Endodermal cell (in vitro differentiated cells): ENCODE data around the gene RTL1. TPM values are rescaled to one million over a fixed set of nuclear protein-coding genes. Genes with fewer than 3 reads are reported as not detected.

Source experiments
- DNase-seq: peaks from one replicate; pipeline ENCODE4 v3.0.0-alpha.2; 2017
- H3K27ac ChIP-seq: 2 replicates; pipeline ENCODE4 v1.5.1; 2013; ENCODE audit warnings: mild to moderate bottlenecking, low read depth, low read length, moderate library complexity
- H3K27me3 ChIP-seq: 2 replicates; pipeline ENCODE4 v1.6.1; 2013; ENCODE audit warnings: mild to moderate bottlenecking, low read length, moderate library complexity; ENCODE audit not compliant: insufficient read depth, control insufficient read depth, poor library complexity, severe bottlenecking
- H3K36me3 ChIP-seq: 2 replicates; pipeline ENCODE4 v1.7.0; 2013; ENCODE audit warnings: mild to moderate bottlenecking, low read length, moderate library complexity; ENCODE audit not compliant: control insufficient read depth, insufficient read depth
- H3K4me1 ChIP-seq: one replicate; pipeline ENCODE4 v1.7.0; 2013; ENCODE audit warnings: low read length; ENCODE audit not compliant: control insufficient read depth, insufficient read depth
- H3K4me3 ChIP-seq: 2 replicates; pipeline ENCODE4 v1.5.1; 2013; ENCODE audit warnings: mild to moderate bottlenecking, low read length, moderate library complexity
- H3K9ac ChIP-seq: 2 replicates; pipeline ENCODE4 v1.6.1; 2013; ENCODE audit warnings: mild to moderate bottlenecking, low read length, moderate library complexity; ENCODE audit not compliant: poor library complexity, severe bottlenecking; ENCODE audit errors: extremely low read depth
- H3K9me3 ChIP-seq: 2 replicates; pipeline ENCODE4 v1.6.1; 2013; ENCODE audit warnings: mild to moderate bottlenecking, low read length, moderate library complexity; ENCODE audit not compliant: control insufficient read depth
- H3K27ac Mint-ChIP-seq: 2 replicates; pipeline ENCODE4 v1.8.0; 2020; ENCODE audit warnings: mixed read lengths
- H3K27me3 Mint-ChIP-seq: 2 replicates; pipeline ENCODE4 v1.8.0; 2021; ENCODE audit warnings: mild to moderate bottlenecking, mixed read lengths; ENCODE audit not compliant: insufficient read depth
- H3K36me3 Mint-ChIP-seq: 2 replicates; pipeline ENCODE4 v1.8.0; 2020; ENCODE audit warnings: low read depth, mixed read lengths
- H3K4me1 Mint-ChIP-seq: 2 replicates; pipeline ENCODE4 v1.8.0; 2020; ENCODE audit warnings: mixed read lengths
- H3K4me3 Mint-ChIP-seq: 2 replicates; pipeline ENCODE4 v1.8.0; 2020; ENCODE audit warnings: mild to moderate bottlenecking, moderate library complexity, mixed read lengths
- H3K9me3 Mint-ChIP-seq: 2 replicates; pipeline ENCODE4 v1.8.0; 2020; ENCODE audit warnings: mild to moderate bottlenecking, mixed read lengths
- WGBS, 2 experiments: methylation state at CpG; one replicate each; pipeline versions ENCODE4 v1.1.5 to v1.1.7; 2013; ENCODE audit warnings: missing lambda C conversion rate in 2 of 2, mixed read lengths in 1 of 2; ENCODE audit not compliant: insufficient coverage in 1 of 2, insufficient read length in 1 of 2; 5-methylcytosine and 5-hydroxymethylcytosine counted together
- total RNA-seq, 2 donors: library from RNA; stranded (reverse); fragmentation: NEBNext Ultra II Directional in 1 of 2; extraction: Animal tissue kit (Norgen Biotek cat#: 25700) in 1 of 2; gene quantifications; 2 replicates in 1 of 2; 3 replicates in 1 of 2; pipeline ENCODE4 v1.2.1, GENCODE V29; 2021
- TF ChIP-seq, protein P1 (sequence below): fragments of 200-600 bp; sonication (generic); conservative IDR thresholded peaks from 2 replicates; pipeline ENCODE4 v1.5.0; 2021; ENCODE audit warnings: antibody characterized with exemption, mild to moderate bottlenecking

RTL1 gene
- total RNA-seq, 2 donors from 2014 or later: 0.86 to 2.0 TPM

DNA sequence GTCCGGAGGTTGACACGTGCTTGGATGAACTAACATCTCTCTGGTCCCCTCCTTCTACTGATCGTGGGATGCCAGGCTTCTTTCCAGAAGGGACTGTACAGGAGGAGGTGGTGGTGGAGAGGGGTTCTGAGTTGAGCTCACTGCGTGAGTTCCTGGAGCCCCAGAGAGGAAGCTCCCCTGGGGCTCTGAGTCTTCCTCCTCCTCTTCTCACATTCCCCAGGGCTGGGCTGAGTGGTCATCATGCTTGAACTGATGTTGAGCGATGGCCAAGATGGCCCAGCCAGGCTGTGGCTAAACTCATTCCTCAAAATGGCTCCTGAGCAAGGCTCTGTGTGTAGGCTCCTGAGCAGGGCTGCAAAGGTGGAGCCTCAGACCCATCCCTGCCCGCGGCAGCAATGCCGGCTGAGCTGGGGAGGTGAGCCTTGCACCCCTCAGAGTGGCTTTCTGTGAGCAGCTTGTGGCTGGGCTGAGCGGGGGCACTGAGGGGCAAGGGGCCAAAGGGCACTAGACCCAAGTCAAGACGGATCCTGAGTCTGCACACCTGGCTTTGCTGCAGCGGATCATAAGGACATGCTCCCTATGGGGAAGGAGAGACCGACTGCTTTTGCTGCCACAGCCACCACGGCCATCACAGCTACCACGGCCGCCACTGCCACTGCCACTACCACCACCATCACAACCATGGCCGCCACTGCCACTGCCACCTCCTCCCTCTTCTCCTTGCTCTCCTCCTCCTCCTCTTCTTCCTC lies 42.2 kb downstream of the RTL1 start:
- H3K4me3 Mint-ChIP-seq: no peak overlapping the region
- H3K9me3 Mint-ChIP-seq: no peaks in the 10 kb centered on the region
- no peak overlapping the region for H3K27ac Mint-ChIP-seq

DNA sequence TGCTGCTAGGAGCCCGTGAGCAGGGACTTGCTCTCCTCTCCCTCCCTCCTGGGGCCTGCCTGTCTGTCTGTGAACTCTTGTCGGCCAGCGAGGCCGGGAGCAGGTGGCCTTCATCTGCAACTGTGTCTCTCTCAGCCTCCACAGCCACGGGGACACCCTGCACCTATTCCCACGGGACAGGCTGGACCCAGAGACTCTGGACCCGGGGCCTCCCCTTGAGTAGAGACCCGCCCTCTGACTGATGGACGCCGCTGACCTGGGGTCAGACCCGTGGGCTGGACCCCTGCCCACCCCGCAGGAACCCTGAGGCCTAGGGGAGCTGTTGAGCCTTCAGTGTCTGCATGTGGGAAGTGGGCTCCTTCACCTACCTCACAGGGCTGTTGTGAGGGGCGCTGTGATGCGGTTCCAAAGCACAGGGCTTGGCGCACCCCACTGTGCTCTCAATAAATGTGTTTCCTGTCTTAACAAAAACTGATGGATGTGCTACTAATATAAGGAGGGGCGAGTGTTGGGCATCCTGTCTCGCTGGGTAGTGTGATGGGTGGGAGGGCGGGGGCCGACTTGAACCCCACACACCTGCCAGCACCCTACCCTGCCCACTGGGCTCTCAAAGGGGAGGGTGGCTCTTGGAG lies 42.9 kb downstream of the RTL1 start:
- 89 to 97% methylated on average over 5 to 19 of the region's 19 CpGs for WGBS, 2 experiments

More for the DNA sequence above, 42.2 kb downstream of the RTL1 start:
- Histone ChIP-seq H3K36me3 (no peaks in the 10 kb centered on the region), H3K27ac (no peak overlapping the region), H3K4me1 (no peaks in the 10 kb centered on the region), H3K9me3 (no peaks in the 10 kb centered on the region), H3K9ac (no peak overlapping the region), H3K4me3 (no peak overlapping the region), H3K27me3 (peaks cover 16% of the 10 kb centered on the region)
- Mint-ChIP-seq H3K4me1 (peaks cover under 1% of the 10 kb centered on the region), H3K27me3 (peaks cover 19% of the 10 kb centered on the region), H3K36me3 (no peaks in the 10 kb centered on the region)
- DNase-seq: no peak
- TF ChIP-seq, protein P1, sequence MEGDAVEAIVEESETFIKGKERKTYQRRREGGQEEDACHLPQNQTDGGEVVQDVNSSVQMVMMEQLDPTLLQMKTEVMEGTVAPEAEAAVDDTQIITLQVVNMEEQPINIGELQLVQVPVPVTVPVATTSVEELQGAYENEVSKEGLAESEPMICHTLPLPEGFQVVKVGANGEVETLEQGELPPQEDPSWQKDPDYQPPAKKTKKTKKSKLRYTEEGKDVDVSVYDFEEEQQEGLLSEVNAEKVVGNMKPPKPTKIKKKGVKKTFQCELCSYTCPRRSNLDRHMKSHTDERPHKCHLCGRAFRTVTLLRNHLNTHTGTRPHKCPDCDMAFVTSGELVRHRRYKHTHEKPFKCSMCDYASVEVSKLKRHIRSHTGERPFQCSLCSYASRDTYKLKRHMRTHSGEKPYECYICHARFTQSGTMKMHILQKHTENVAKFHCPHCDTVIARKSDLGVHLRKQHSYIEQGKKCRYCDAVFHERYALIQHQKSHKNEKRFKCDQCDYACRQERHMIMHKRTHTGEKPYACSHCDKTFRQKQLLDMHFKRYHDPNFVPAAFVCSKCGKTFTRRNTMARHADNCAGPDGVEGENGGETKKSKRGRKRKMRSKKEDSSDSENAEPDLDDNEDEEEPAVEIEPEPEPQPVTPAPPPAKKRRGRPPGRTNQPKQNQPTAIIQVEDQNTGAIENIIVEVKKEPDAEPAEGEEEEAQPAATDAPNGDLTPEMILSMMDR: no peak
- WGBS, 2 experiments: 94% methylated on average over 7 to 16 of the region's 16 CpGs

DNA sequence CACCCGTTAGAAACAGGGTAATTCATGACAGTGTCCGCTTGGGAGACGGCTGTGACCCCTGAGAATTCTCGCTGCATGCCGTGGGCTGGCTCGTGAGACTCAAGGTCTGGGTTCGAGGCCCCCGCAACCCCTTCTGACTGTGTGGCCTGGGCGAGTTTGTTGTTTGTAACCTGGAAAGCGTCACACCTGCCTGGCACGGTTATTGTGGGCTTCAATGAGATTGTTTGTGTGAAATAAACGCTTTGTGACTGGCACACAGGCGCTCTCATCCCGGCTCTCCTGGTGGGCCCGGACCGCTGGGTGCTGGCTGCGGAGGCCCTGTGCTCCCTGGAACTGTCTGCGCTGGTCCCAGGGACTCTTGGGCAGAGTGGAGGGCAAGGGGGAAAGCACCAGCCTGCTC lies 43.7 kb downstream of the RTL1 start:
- Mint-ChIP-seq H3K4me3 (no peak overlapping the region), H3K36me3 (no peaks in the 10 kb centered on the region), H3K27ac (no peak overlapping the region), H3K4me1 (peaks cover 5% of the 10 kb centered on the region), H3K27me3 (peaks cover 19% of the 10 kb centered on the region), H3K9me3 (no peaks in the 10 kb centered on the region)
- TF ChIP-seq, protein P1: no peak
- no peaks in the 10 kb centered on the region for H3K9me3 ChIP-seq
- no peaks in the 10 kb centered on the region for H3K36me3 ChIP-seq
- DNase-seq: no peak
- H3K4me1 ChIP-seq: no peaks in the 10 kb centered on the region
- H3K27me3 ChIP-seq: peaks cover 16% of the 10 kb centered on the region
- H3K27ac ChIP-seq: no peak overlapping the region
- H3K4me3 ChIP-seq: no peak overlapping the region
- WGBS, 2 experiments: 92 to 98% methylated on average over 12 to 18 of the region's 18 CpGs
- no peak overlapping the region for H3K9ac ChIP-seq

More for the DNA sequence above, 42.9 kb downstream of the RTL1 start:
- Histone ChIP-seq H3K4me1 (no peaks in the 10 kb centered on the region), H3K27me3 (peaks cover 16% of the 10 kb centered on the region), H3K4me3 (no peak overlapping the region), H3K27ac (no peak overlapping the region), H3K9me3 (no peaks in the 10 kb centered on the region), H3K9ac (no peak overlapping the region), H3K36me3 (no peaks in the 10 kb centered on the region)
- DNase-seq: no peak
- Mint-ChIP-seq H3K36me3 (no peaks in the 10 kb centered on the region), H3K4me3 (no peak overlapping the region), H3K27ac (no peak overlapping the region), H3K9me3 (no peaks in the 10 kb centered on the region), H3K4me1 (peaks cover 4% of the 10 kb centered on the region), H3K27me3 (peaks cover 19% of the 10 kb centered on the region)
- TF ChIP-seq, protein P1: no peak
